HCT116 (cell line): Measurements from ENCODE around the gene ELP5. TPM values are rescaled to one million over a fixed set of nuclear protein-coding genes. Genes with fewer than 3 reads are reported as not detected.

ENCODE experiments used
- ATAC-seq: fragments of 200-7000 bp; cut with Tn5 transposase; 2 replicates; pipeline ENCODE4 v1.9.1; 2020; ENCODE audit warnings: mild to moderate bottlenecking, moderate library complexity
- BruUV-seq: library from RNA; stranded (reverse); fragments of 400-500 nt; replicated peaks from 2 replicates; lab custom pipeline; 2021; lab: Mats Ljungman, UMichigan
- CTCF ChIA-PET: fragments of 300-600 bp; sonication (Branson Sonifier 250); formaldehyde crosslinking; loops from one replicate; lab custom pipeline; 2021; ENCODE audit warnings: antibody characterized with exemption; lab: Charles Lee
- POLR2A ChIA-PET: fragments of 300-600, 350-600 bp; sonication (Branson Sonifier 250); formaldehyde crosslinking; loops from one replicate; lab custom pipeline; 2021; ENCODE audit warnings: antibody characterized with exemption; lab: Charles Lee
- RAD21 ChIA-PET, 2 experiments: fragments of 300-600 bp; sonication (Branson Sonifier 250); formaldehyde crosslinking; loops; one replicate each; lab custom pipeline; 2023; ENCODE audit warnings: low total read pairs in 2 of 2; ENCODE audit not compliant: uncharacterized antibody in 2 of 2, unreplicated experiment in 2 of 2, low non-redundant PET in 1 of 2; lab: Charles Lee
- DNase-seq: peaks from one replicate; pipeline ENCODE4 v3.0.0-alpha.2; 2010; ENCODE audit warnings: low read depth, low spot score
- H2AFZ ChIP-seq: fragments of 200-600 bp; shearing (Covaris generic), sonication (generic); 2 replicates; pipeline ENCODE4 v1.6.1; 2017; ENCODE audit warnings: low read depth, mixed run types, mixed read lengths, antibody characterized with exemption, low read length; ENCODE audit not compliant: poor library complexity, severe bottlenecking
- H3K27ac ChIP-seq: 2 replicates; pipeline ENCODE4 v1.5.1; 2012; ENCODE audit warnings: low read depth, low read length
- H3K27me3 ChIP-seq: fragments of 200-600 bp; sonication (generic); 2 replicates; pipeline ENCODE4 v1.6.1; 2016; ENCODE audit warnings: mixed run types, low read length, mixed read lengths; ENCODE audit not compliant: insufficient read depth
- H3K36me3 ChIP-seq, 2 experiments: fragments of 200-500 bp in 1 of 2; fragments of 200-600 bp in 1 of 2; sonication (Bioruptor generic) in 1 of 2; sonication (generic) in 1 of 2; 2 replicates each; pipeline versions ENCODE4 v1.5.1 to v1.6.1; 2014 to 2016; ENCODE audit warnings: low read length in 2 of 2, inconsistent platforms in 1 of 2, mixed read lengths in 1 of 2, mixed run types in 1 of 2; ENCODE audit not compliant: insufficient read depth in 2 of 2, control insufficient read depth in 1 of 2
- H3K4me1 ChIP-seq, 2 experiments: fragments of 200-600 bp in 1 of 2; sonication (generic) in 1 of 2; 2 replicates each; pipeline versions ENCODE4 v1.5.1 to v1.6.1; 2012 to 2017; ENCODE audit warnings: low read length in 2 of 2, inconsistent platforms in 1 of 2, mild to moderate bottlenecking in 1 of 2, mixed read lengths in 1 of 2, mixed run types in 1 of 2, moderate library complexity in 1 of 2; ENCODE audit not compliant: insufficient read depth in 2 of 2, control insufficient read depth in 1 of 2
- H3K4me2 ChIP-seq: fragments of 200-600 bp; sonication (generic); 2 replicates; pipeline ENCODE4 v1.6.1; 2017; ENCODE audit warnings: mixed run types, low read length, mixed read lengths
- H3K4me3 ChIP-seq, 2 experiments: fragments of 200-600 bp in 1 of 2; sonication (generic) in 1 of 2; replicated peaks in 1 of 2; 2 replicates each; pipeline ENCODE4 v1.5.1; 2011 to 2016; ENCODE audit warnings: low read length in 2 of 2, control low read depth in 1 of 2, low read depth in 1 of 2, mild to moderate bottlenecking in 1 of 2, mixed read lengths in 1 of 2, mixed run types in 1 of 2
- H3K79me2 ChIP-seq: fragments of 200-600 bp; sonication (generic); 2 replicates; pipeline ENCODE4 v1.6.1; 2017; ENCODE audit warnings: mild to moderate bottlenecking, mixed run types, low read length, moderate library complexity, mixed read lengths; ENCODE audit not compliant: insufficient read depth
- H3K9ac ChIP-seq: fragments of 200-600 bp; sonication (generic); 2 replicates; pipeline ENCODE4 v1.6.1; 2016; ENCODE audit warnings: low read length, mixed read lengths
- H3K9me2 ChIP-seq: fragments of 200-600 bp; sonication (generic), shearing (Covaris generic); 2 replicates; pipeline ENCODE4 v1.6.1; 2017; ENCODE audit warnings: mixed run types, mild to moderate bottlenecking, moderate library complexity; ENCODE audit not compliant: insufficient read depth
- H3K9me3 ChIP-seq, 2 experiments: fragments of 200-500 bp in 1 of 2; fragments of 200-600 bp in 1 of 2; sonication (Bioruptor generic) in 1 of 2; sonication (generic) in 1 of 2; 2 replicates each; pipeline ENCODE4 v1.6.1; 2014 to 2017; ENCODE audit warnings: low read length in 2 of 2, mixed read lengths in 2 of 2, inconsistent platforms in 1 of 2, low read depth in 1 of 2, mild to moderate bottlenecking in 1 of 2, mixed run types in 1 of 2, moderate library complexity in 1 of 2; ENCODE audit not compliant: control insufficient read depth in 1 of 2, insufficient read depth in 1 of 2
- H4K20me1 ChIP-seq: fragments of 200-600 bp; sonication (generic), shearing (Covaris generic); 2 replicates; pipeline ENCODE4 v1.6.1; 2017; ENCODE audit warnings: mixed run types, mild to moderate bottlenecking, moderate library complexity; ENCODE audit not compliant: insufficient read depth
- EGR1 ChIP-seq: IDR thresholded peaks from 2 replicates; pipeline ENCODE4 v1.6.1; 2012; ENCODE audit warnings: low read depth
- ELF1 ChIP-seq: IDR thresholded peaks from 2 replicates; pipeline ENCODE4 v1.6.1; 2012; ENCODE audit warnings: low read depth, borderline replicate concordance
- EZH2 ChIP-seq: fragments of 200-600 bp; sonication (generic); IDR thresholded peaks from 2 replicates; pipeline ENCODE4 v1.6.1; 2017; ENCODE audit warnings: antibody characterized with exemption, mixed run types
- POLR2A ChIP-seq: IDR thresholded peaks from 2 replicates; pipeline ENCODE4 v1.7.0; 2011; ENCODE audit warnings: borderline replicate concordance; ENCODE audit not compliant: insufficient read depth, insufficient read length; ENCODE audit errors: extremely low read depth
- POLR2AphosphoS5 ChIP-seq: IDR thresholded peaks from 2 replicates; pipeline ENCODE4 v1.6.1; 2011; ENCODE audit warnings: mild to moderate bottlenecking, low read depth, low read length, moderate library complexity
- SP1 ChIP-seq: IDR thresholded peaks from 2 replicates; pipeline ENCODE4 v1.6.1; 2012; ENCODE audit warnings: low read depth
- SRF ChIP-seq: IDR thresholded peaks from 2 replicates; pipeline ENCODE4 v1.6.1; 2012; ENCODE audit warnings: low read depth
- ZFX ChIP-seq: fragments of 450-650 bp; IDR thresholded peaks from 2 replicates; pipeline ENCODE4 v1.6.1; 2017
- intact Hi-C: fragments of 100-400 bp; cut with micrococcal nuclease; formaldehyde crosslinking; loops from 2 replicates; pipeline ENCODE4 v1.10.0; 2022
- total RNA-seq: library from RNA; stranded (reverse); gene quantifications from one replicate; pipeline ENCODE4 v1.2.1, GENCODE V29; 2021; ENCODE audit not compliant: unreplicated experiment
- TF ChIP-seq, protein P1 (sequence below): IDR thresholded peaks from 2 replicates; pipeline ENCODE4 v1.6.1; 2012
- TF ChIP-seq, protein P2 (sequence below): IDR thresholded peaks from 2 replicates; pipeline ENCODE4 v1.6.1; 2011; ENCODE audit warnings: mild to moderate bottlenecking, low read length, moderate library complexity; ENCODE audit not compliant: insufficient replicate concordance; ENCODE audit errors: extremely low read depth
- TF ChIP-seq, protein P3 (sequence below): IDR thresholded peaks from 2 replicates; pipeline ENCODE4 v1.6.1; 2012; ENCODE audit warnings: low read depth

Gene ELP5
- total RNA-seq, 1 experiment from 2014 or later: 81.7 TPM

DNA sequence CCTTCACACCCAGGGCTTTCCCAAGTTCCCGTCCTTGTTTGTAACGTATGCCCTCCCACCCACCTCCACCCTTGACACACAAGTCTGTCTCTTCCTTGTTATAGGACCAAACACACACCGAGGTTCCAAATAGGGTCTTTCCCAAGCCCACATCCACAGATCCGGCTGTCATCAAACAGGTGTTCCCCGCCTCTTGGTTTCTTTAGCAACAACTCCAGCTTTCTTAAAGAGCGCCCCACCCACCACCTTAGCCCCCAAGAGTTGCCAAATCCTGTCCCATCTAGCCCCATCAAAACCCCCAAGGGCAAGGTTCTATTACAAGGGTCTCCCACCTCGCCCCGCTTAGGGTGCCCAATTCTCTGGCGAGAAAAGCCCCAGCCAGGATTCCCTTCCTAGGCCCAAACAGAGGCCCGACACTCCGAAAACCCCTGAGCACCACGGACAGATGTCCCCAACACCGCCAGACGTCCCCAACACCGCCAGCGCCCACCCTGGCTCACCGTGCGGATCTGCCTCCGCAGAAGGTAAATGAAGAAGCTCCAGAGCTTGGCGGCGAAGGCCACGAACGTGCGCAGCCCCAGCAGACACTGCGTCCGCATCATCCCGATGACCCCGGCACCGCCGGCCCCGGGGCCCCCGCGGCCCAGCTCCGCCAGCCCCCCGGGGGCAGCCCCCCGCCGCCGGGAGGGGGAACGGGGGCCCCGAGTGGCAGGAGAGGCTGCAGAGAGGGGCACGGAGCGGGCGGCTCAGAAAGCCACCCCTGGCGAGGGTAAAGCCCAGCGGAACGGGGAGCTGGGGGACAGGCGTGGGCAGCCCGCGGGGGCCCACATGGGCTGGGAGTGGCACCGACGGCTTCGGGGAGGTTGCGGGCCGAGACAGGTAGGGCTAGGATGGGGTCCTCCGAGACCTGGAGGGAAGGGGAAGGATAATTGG, 1.1 kb upstream of the ELP5 start:
- peaks cover 13 to 25% of the 10 kb centered on the region in 2 experiments for H3K4me1 ChIP-seq
- ChIA-PET RAD21 (no interaction called here), CTCF (interaction anchor here (0.6 to 1.0 kb wide), 3 partner anchors 9 to 205 kb away, joined by 3 to 5 read pairs (median 4); partner anchors contain the start of gene GABARAP), POLR2A (interaction anchor here (1.0 to 2.0 kb wide), 3 partner anchors 9 to 17 kb away, joined by 3 to 7 read pairs (median 5); partner anchors contain the start of genes DVL2 and GABARAP)
- no peak overlapping the region for H2AFZ ChIP-seq
- H3K79me2 ChIP-seq: peaks cover 79% of the 10 kb centered on the region
- H4K20me1 ChIP-seq: no peaks in the 10 kb centered on the region
- TF ChIP-seq, protein P1, sequence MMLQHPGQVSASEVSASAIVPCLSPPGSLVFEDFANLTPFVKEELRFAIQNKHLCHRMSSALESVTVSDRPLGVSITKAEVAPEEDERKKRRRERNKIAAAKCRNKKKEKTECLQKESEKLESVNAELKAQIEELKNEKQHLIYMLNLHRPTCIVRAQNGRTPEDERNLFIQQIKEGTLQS: no peak
- TF ChIP-seq ZFX: peak; percentile 43
- H3K27ac ChIP-seq: peak overlapping the region; percentile 84
- peak overlapping the region; percentile 89 for H3K4me2 ChIP-seq
- peak overlapping the region; percentile 99 for H3K9ac ChIP-seq
- H3K36me3 ChIP-seq: peaks cover 13 to 15% of the 10 kb centered on the region in 2 experiments; a peak in 3 of 4 replicates
- H3K9me2 ChIP-seq: no peaks in the 10 kb centered on the region
- ATAC-seq (peak; percentile 4), DNase-seq (no peak)
- BruUV-seq: no TSS peak
- H3K27me3 ChIP-seq: no peaks in the 10 kb centered on the region
- H3K9me3 ChIP-seq: no peaks in the 10 kb centered on the region
- peak overlapping the region; percentile 82 to 99 for H3K4me3 ChIP-seq
- intact Hi-C loops: loop anchor here (5.0 kb wide), 1 partner anchor 56 kb away; the partner anchor contains the start of gene EIF5A

DNA sequence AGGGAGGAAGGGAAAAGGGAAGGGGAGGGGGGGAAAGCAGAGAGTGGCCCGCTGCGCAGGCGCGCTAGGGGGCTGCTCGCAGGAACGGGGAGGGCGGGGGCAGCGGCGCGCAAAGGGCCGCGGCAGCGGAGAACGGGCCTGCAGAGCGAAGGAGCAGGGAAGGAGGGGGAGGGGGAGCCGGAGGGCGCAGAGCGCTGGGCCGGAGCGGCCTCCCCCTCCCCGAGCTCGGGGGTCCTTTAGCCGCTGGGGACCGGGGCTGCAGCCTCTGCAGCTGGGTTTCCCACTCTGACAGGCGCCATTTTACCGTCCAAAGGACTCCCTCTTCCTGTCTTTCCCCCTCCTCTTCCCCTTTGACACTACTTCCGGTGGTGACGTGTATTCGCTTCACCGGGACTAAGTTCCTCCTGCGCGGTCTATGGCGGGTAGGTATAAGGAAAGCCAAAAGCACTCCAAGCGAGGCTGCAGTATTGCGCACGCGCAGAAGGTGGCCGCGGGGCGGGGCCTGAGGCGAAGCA, 297 bp upstream of the ELP5 start, which contains the start of gene CTDNEP1:
TSS of gene CTDNEP1 (minus strand) at position 74 of the 515 bp plus-strand sequence. CDS start 438 bp downstream, outside the sequence.
- H2AFZ ChIP-seq: no peak within 1 kb of the TSS
- POLR2A ChIA-PET: interaction anchor here (1.0 to 2.0 kb wide), 3 partner anchors 10 to 17 kb away, joined by 3 to 7 read pairs (median 5); partner anchors contain the start of genes DVL2 and GABARAP
- peak within 1 kb of the TSS; percentile 89 for H3K4me2 ChIP-seq
- no TSS peak for BruUV-seq
- peaks cover 77% of the 10 kb centered on the region for H3K79me2 ChIP-seq
- H3K4me1 ChIP-seq: peaks cover 13 to 25% of the 10 kb centered on the region in 2 experiments
- CTCF ChIA-PET: interaction anchor here (0.6 to 1.0 kb wide), 3 partner anchors 9 to 206 kb away, joined by 3 to 5 read pairs (median 4); partner anchors contain the start of gene GABARAP
- peak; percentile 89 for ATAC-seq
- intact Hi-C loops: loop anchor here (1.0 to 5.0 kb wide), 2 partner anchors 11 to 56 kb away; partner anchors contain the start of genes CLDN7 and EIF5A
- H3K9ac ChIP-seq: peak within 1 kb of the TSS; percentile 99
- RAD21 ChIA-PET: no interaction called here
- no peaks in the 10 kb centered on the region for H3K9me3 ChIP-seq
- peak; percentile 99 for DNase-seq
- no peaks in the 10 kb centered on the region for H3K9me2 ChIP-seq
- H4K20me1 ChIP-seq: no peaks in the 10 kb centered on the region
- peaks cover 9 to 13% of the 10 kb centered on the region in 2 experiments; a peak in 2 of 4 replicates for H3K36me3 ChIP-seq
- peak within 1 kb of the TSS; percentile 82 to 99 for H3K4me3 ChIP-seq
- peak within 1 kb of the TSS; percentile 84 for H3K27ac ChIP-seq
- no peaks in the 10 kb centered on the region for H3K27me3 ChIP-seq
- TF ChIP-seq, protein P2, sequence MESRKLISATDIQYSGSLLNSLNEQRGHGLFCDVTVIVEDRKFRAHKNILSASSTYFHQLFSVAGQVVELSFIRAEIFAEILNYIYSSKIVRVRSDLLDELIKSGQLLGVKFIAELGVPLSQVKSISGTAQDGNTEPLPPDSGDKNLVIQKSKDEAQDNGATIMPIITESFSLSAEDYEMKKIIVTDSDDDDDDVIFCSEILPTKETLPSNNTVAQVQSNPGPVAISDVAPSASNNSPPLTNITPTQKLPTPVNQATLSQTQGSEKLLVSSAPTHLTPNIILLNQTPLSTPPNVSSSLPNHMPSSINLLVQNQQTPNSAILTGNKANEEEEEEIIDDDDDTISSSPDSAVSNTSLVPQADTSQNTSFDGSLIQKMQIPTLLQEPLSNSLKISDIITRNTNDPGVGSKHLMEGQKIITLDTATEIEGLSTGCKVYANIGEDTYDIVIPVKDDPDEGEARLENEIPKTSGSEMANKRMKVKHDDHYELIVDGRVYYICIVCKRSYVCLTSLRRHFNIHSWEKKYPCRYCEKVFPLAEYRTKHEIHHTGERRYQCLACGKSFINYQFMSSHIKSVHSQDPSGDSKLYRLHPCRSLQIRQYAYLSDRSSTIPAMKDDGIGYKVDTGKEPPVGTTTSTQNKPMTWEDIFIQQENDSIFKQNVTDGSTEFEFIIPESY: no peak
- no peak for TF ChIP-seq EGR1
- peak; percentile 49; the same call in 1 of the 2 replicates for TF ChIP-seq ELF1
- TF ChIP-seq, protein P3, sequence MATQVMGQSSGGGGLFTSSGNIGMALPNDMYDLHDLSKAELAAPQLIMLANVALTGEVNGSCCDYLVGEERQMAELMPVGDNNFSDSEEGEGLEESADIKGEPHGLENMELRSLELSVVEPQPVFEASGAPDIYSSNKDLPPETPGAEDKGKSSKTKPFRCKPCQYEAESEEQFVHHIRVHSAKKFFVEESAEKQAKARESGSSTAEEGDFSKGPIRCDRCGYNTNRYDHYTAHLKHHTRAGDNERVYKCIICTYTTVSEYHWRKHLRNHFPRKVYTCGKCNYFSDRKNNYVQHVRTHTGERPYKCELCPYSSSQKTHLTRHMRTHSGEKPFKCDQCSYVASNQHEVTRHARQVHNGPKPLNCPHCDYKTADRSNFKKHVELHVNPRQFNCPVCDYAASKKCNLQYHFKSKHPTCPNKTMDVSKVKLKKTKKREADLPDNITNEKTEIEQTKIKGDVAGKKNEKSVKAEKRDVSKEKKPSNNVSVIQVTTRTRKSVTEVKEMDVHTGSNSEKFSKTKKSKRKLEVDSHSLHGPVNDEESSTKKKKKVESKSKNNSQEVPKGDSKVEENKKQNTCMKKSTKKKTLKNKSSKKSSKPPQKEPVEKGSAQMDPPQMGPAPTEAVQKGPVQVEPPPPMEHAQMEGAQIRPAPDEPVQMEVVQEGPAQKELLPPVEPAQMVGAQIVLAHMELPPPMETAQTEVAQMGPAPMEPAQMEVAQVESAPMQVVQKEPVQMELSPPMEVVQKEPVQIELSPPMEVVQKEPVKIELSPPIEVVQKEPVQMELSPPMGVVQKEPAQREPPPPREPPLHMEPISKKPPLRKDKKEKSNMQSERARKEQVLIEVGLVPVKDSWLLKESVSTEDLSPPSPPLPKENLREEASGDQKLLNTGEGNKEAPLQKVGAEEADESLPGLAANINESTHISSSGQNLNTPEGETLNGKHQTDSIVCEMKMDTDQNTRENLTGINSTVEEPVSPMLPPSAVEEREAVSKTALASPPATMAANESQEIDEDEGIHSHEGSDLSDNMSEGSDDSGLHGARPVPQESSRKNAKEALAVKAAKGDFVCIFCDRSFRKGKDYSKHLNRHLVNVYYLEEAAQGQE: no peak
- TF ChIP-seq POLR2AphosphoS5: peak; percentile 24
- peak; percentile 55 for TF ChIP-seq POLR2A
- TF ChIP-seq EZH2: no peak
- TF ChIP-seq SP1: no peak
- TF ChIP-seq SRF: no peak
